COLO829 (cell line): ENCODE data around the gene WASHC3.
"Not testable (repeated sequence)": the region's sequence is repeated elsewhere in the genome, so short reads cannot be mapped to it uniquely, and the experiment has no call there.

Source experiments
- DNase-seq: peaks from one replicate; pipeline ENCODE4 v3.0.0; 2012; ENCODE audit warnings: low spot score

WASHC3 gene

GRCh38 chr12:102050660-102051430 is 10.9 kb downstream of the WASHC3 start:
- DNase-seq = no peak

GRCh38 chr12:102043928-102044327 is 17.9 kb downstream of the WASHC3 start:
- no peak for DNase-seq

GRCh38 chr12:102033991-102034745 is 27.6 kb downstream of the WASHC3 start:
- no peak for DNase-seq

GRCh38 chr12:102031852-102032251 is 29.9 kb downstream of the WASHC3 start:
- DNase-seq = no peak

GRCh38 chr12:102029141-102029540 is 32.6 kb downstream of the WASHC3 start:
- DNase-seq = no peak

GRCh38 chr12:102026728-102027127 is 35.1 kb downstream of the WASHC3 start:
- DNase-seq = no peak

GRCh38 chr12:102024765-102025164 is 37.0 kb downstream of the WASHC3 start:
- DNase-seq = no peak

GRCh38 chr12:102023343-102023930 is 38.4 kb downstream of the WASHC3 start:
- no peak for DNase-seq

- no peak for DNase-seq
Observed at GRCh38 chr12:102022286-102022685, 39.5 kb downstream of the WASHC3 start.

- DNase-seq = no peak
Observed at GRCh38 chr12:102021540-102022246, 40.1 kb downstream of the WASHC3 start.

- not testable (repeated sequence) for DNase-seq
Observed at GRCh38 chr12:102018607-102019006, 43.2 kb downstream of the WASHC3 start.

GRCh38 chr12:102016472-102016871 is 45.3 kb downstream of the WASHC3 start:
- no peak for DNase-seq

GRCh38 chr12:102010265-102010994 is 51.4 kb downstream of the WASHC3 start:
- no peak for DNase-seq

- no peak for DNase-seq
Observed at GRCh38 chr12:102009796-102010195, 52.0 kb downstream of the WASHC3 start.

- DNase-seq = no peak
Observed at GRCh38 chr12:102008615-102009126, 53.1 kb downstream of the WASHC3 start.

- no peak for DNase-seq
Observed at GRCh38 chr12:102005256-102005655, 56.5 kb downstream of the WASHC3 start.

GRCh38 chr12:101997102-101997501 is 64.7 kb downstream of the WASHC3 start:
- DNase-seq = no peak

- no peak for DNase-seq
Observed at GRCh38 chr12:101995684-101996083, 66.1 kb downstream of the WASHC3 start.

- no peak for DNase-seq
Observed at GRCh38 chr12:101992091-101992490, 69.7 kb downstream of the WASHC3 start.

- DNase-seq = no peak
Observed at GRCh38 chr12:101982307-101982706, 79.5 kb downstream of the WASHC3 start.

GRCh38 chr12:101981868-101982267 is 79.9 kb downstream of the WASHC3 start:
- DNase-seq = no peak
